Mesenchymal stem cell (in vitro differentiated cells and primary cell): ENCODE results near the gene MALT1.

Experiments
- DNase-seq: peaks from one replicate; pipeline ENCODE4 v3.0.0-alpha.2; 2013
- H2AFZ ChIP-seq: one replicate; pipeline ENCODE4 v1.6.1; 2013; ENCODE audit warnings: low read depth, mild to moderate bottlenecking, control low read depth, inconsistent platforms, low read length, moderate library complexity
- H2AK5ac ChIP-seq: 2 replicates; pipeline ENCODE4 v1.6.1; 2013; ENCODE audit warnings: low read length, moderate library complexity, mild to moderate bottlenecking, inconsistent platforms; ENCODE audit not compliant: severe bottlenecking
- H2BK120ac ChIP-seq: one replicate; pipeline ENCODE4 v1.6.1; 2013; ENCODE audit warnings: low read depth, mild to moderate bottlenecking, inconsistent platforms, low read length, moderate library complexity
- H2BK12ac ChIP-seq, 2 experiments: one replicate each; pipeline ENCODE4 v1.6.1; 2013; ENCODE audit warnings: inconsistent platforms in 2 of 2, low read length in 2 of 2, mild to moderate bottlenecking in 2 of 2, moderate library complexity in 2 of 2, control low read depth in 1 of 2
- H2BK15ac ChIP-seq: one replicate; pipeline ENCODE4 v1.6.1; 2013; ENCODE audit warnings: mild to moderate bottlenecking, low read depth, inconsistent platforms; ENCODE audit not compliant: poor library complexity, severe bottlenecking
- H2BK5ac ChIP-seq: 2 replicates; pipeline ENCODE4 v1.6.1; 2013; ENCODE audit warnings: low read depth, mild to moderate bottlenecking, low read length, control low read depth, inconsistent platforms; ENCODE audit not compliant: poor library complexity, severe bottlenecking
- H3K14ac ChIP-seq, 2 experiments: one replicate each; pipeline ENCODE4 v1.6.1; 2013; ENCODE audit warnings: inconsistent platforms in 2 of 2, low read length in 2 of 2, control low read depth in 1 of 2, mild to moderate bottlenecking in 1 of 2, moderate library complexity in 1 of 2
- H3K18ac ChIP-seq, 2 experiments: one replicate each; pipeline ENCODE4 v1.6.1; 2013; ENCODE audit warnings: inconsistent platforms in 2 of 2, low read length in 2 of 2, control low read depth in 1 of 2, low read depth in 1 of 2, mild to moderate bottlenecking in 1 of 2
- H3K23ac ChIP-seq, 2 experiments: one replicate each; pipeline ENCODE4 v1.6.1; 2013; ENCODE audit warnings: inconsistent platforms in 2 of 2, low read length in 2 of 2, mild to moderate bottlenecking in 2 of 2, moderate library complexity in 2 of 2, control low read depth in 1 of 2
- H3K27ac ChIP-seq: 2 replicates; pipeline ENCODE4 v1.5.1; 2013; ENCODE audit warnings: mild to moderate bottlenecking, moderate library complexity, low read length, control low read depth, inconsistent platforms; ENCODE audit not compliant: poor library complexity, severe bottlenecking
- H3K27me3 ChIP-seq, 2 experiments: 2 replicates each; pipeline versions ENCODE4 v1.6.1 to v1.7.0; 2013; ENCODE audit warnings: low read length in 2 of 2, mild to moderate bottlenecking in 2 of 2, moderate library complexity in 2 of 2, control low read depth in 1 of 2, inconsistent platforms in 1 of 2; ENCODE audit not compliant: control insufficient read depth in 1 of 2, insufficient read depth in 1 of 2
- H3K36me3 ChIP-seq, 2 experiments: 2 replicates each; pipeline versions ENCODE4 v1.6.1 to v1.7.0; 2013; ENCODE audit warnings: low read length in 2 of 2, control low read depth in 1 of 2, inconsistent platforms in 1 of 2, low read depth in 1 of 2, mild to moderate bottlenecking in 1 of 2; ENCODE audit not compliant: insufficient read depth in 2 of 2, control insufficient read depth in 1 of 2
- H3K4ac ChIP-seq, 2 experiments: one replicate each; pipeline ENCODE4 v1.6.1; 2013; ENCODE audit warnings: inconsistent platforms in 2 of 2, low read length in 2 of 2, mild to moderate bottlenecking in 2 of 2, moderate library complexity in 2 of 2, control low read depth in 1 of 2, low read depth in 1 of 2
- H3K4me1 ChIP-seq: 2 replicates; pipeline ENCODE4 v1.6.1; 2013; ENCODE audit warnings: low read depth, low read length, control low read depth; ENCODE audit not compliant: control insufficient read depth, insufficient read depth
- H3K4me2 ChIP-seq: 2 replicates; pipeline ENCODE4 v1.6.1; 2013; ENCODE audit warnings: low read length, mild to moderate bottlenecking, inconsistent platforms; ENCODE audit not compliant: poor library complexity, severe bottlenecking
- H3K4me3 ChIP-seq, 2 experiments: 2 replicates each; pipeline versions ENCODE4 v1.5.1 to v1.7.0; 2013; ENCODE audit warnings: low read length in 2 of 2, mild to moderate bottlenecking in 2 of 2, control low read depth in 1 of 2, low read depth in 1 of 2; ENCODE audit not compliant: insufficient read depth in 1 of 2
- H3K79me1 ChIP-seq: replicated peaks from 2 replicates; pipeline ENCODE4 v1.6.1; 2013; ENCODE audit warnings: mild to moderate bottlenecking, control low read depth, low read length, inconsistent platforms; ENCODE audit not compliant: poor library complexity, severe bottlenecking
- H3K9ac ChIP-seq: 2 replicates; pipeline ENCODE4 v1.7.0; 2013; ENCODE audit warnings: mild to moderate bottlenecking, low read length, moderate library complexity
- H3K9me3 ChIP-seq: 2 replicates; pipeline ENCODE4 v1.7.0; 2013; ENCODE audit warnings: mild to moderate bottlenecking, low read length; ENCODE audit not compliant: control insufficient read depth
- H4K8ac ChIP-seq: one replicate; pipeline ENCODE4 v1.6.1; 2013; ENCODE audit warnings: inconsistent platforms, mild to moderate bottlenecking, low read length, moderate library complexity
- H4K91ac ChIP-seq: one replicate; pipeline ENCODE4 v1.6.1; 2013; ENCODE audit warnings: mild to moderate bottlenecking, low read length, inconsistent platforms
- WGBS: methylation state at CpG from one replicate; pipeline ENCODE4 v1.1.7; 2013; ENCODE audit warnings: mixed read lengths; 5-methylcytosine and 5-hydroxymethylcytosine counted together

MALT1 gene

DNA sequence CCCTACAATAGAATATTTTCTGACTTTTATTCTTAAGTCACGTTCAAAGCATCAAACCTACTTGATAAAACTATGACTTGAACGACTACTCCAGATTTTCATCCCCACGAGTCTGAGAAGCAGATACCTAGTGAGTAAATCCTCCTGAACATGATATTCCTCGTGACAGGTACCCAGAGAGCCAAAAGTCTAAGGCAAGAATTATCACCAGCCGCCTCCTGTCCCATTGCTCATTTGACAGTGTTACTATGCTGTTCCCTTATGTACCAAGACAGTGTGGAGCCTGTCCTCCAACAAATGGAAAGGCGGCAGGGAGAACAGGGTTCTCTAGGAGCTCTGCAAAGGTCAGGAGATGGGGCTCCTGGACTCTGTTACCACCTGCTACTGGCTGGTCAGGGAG lies 34.1 kb upstream of the MALT1 start:
- H3K9ac ChIP-seq: no peak overlapping the region
- H3K79me1 ChIP-seq: no peaks in the 10 kb centered on the region

DNA sequence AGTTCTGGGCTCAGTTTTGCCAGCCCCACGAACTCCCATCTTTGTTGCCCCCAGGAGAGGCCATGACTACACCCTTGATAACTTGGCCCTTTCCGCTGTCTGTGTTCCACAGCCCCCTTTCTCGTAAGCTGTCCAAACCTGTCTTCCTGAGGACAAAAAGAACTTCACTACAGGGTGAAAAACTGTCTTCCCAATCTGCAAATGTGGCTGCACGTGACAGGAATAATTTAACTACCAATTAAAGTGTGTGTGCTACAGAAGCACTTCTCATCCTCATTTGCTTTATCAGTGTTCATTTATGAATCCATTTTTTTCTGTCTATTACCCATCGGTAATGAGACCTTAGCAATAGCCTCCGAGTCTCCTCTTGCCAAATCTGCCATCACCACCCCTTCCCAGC lies 33.3 kb upstream of the MALT1 start:
- Histone ChIP-seq H2BK5ac (no peak overlapping the region), H3K4me2 (no peak overlapping the region), H3K9ac (no peak overlapping the region), H3K36me3 (no peaks in the 10 kb centered on the region), H4K8ac (no peak overlapping the region), H3K4ac (peak overlapping the region in 1 of 2 experiments; percentile 58), H2BK120ac (peak overlapping the region; percentile 52), H3K14ac (no peak overlapping the region), H3K4me3 (no peak overlapping the region), H3K9me3 (no peaks in the 10 kb centered on the region), H3K79me1 (no peaks in the 10 kb centered on the region), H2BK12ac (peak overlapping the region; percentile 37 to 63), H2AK5ac (peak overlapping the region; percentile 97), H3K4me1 (peaks cover 16% of the 10 kb centered on the region), H3K27ac (peak overlapping the region; percentile 77), H2AFZ (no peak overlapping the region), H3K23ac (no peak overlapping the region), H3K27me3 (no peaks in the 10 kb centered on the region), H3K18ac (peak overlapping the region in 1 of 2 experiments; percentile 2), H4K91ac (no peak overlapping the region), H2BK15ac (peak overlapping the region; percentile 36)
- WGBS: 94% methylated on average over 6 of the region's 6 CpGs
- no peak for DNase-seq

More for the DNA sequence above, 34.1 kb upstream of the MALT1 start:
- H3K4me3 ChIP-seq: no peak overlapping the region
- H3K4me2 ChIP-seq: no peak overlapping the region
- WGBS: 93% methylated on average over 6 of the region's 6 CpGs
- no peak for DNase-seq
- H3K9me3 ChIP-seq: no peaks in the 10 kb centered on the region
- peak overlapping the region; percentile 5 for H2AK5ac ChIP-seq
- H3K14ac ChIP-seq: no peak overlapping the region
- H2BK120ac ChIP-seq: no peak overlapping the region
- H3K36me3 ChIP-seq: no peaks in the 10 kb centered on the region
- H3K4me1 ChIP-seq: peaks cover 16% of the 10 kb centered on the region
- no peak overlapping the region for H2AFZ ChIP-seq
- H2BK12ac ChIP-seq: no peak overlapping the region
- H3K27ac ChIP-seq: no peak overlapping the region
- H2BK15ac ChIP-seq: no peak overlapping the region
- no peak overlapping the region for H3K18ac ChIP-seq
- no peak overlapping the region for H4K91ac ChIP-seq
- H3K4ac ChIP-seq: no peak overlapping the region
- H2BK5ac ChIP-seq: no peak overlapping the region
- no peaks in the 10 kb centered on the region for H3K27me3 ChIP-seq
- no peak overlapping the region for H3K23ac ChIP-seq
- no peak overlapping the region for H4K8ac ChIP-seq

DNA sequence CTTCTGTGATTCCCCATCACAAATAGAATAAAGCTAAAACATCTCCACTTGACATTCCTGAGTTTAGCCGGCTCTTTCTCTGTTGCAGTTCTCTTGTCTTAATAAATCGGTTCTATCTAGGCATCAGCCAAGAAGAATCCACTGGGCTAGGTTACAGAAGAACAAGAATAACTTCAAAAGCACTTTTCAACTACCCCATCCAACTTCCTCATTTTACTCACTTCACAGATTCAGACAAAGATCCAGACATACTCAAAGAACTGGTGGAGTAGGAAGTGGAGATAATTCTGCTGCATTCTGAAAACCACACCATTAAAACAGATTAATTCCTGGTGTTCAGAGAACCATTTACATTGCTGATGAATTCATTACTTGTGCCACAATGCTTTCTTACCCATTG lies 32.8 kb upstream of the MALT1 start:
- H2AFZ ChIP-seq: no peak overlapping the region
- DNase-seq: no peak
- H2BK5ac ChIP-seq: no peak overlapping the region
- H3K18ac ChIP-seq: no peak overlapping the region
- peak overlapping the region in 1 of 2 experiments; percentile 58 for H3K4ac ChIP-seq
- WGBS: 76% methylated on average over 2 of the region's 2 CpGs
- peaks cover 16% of the 10 kb centered on the region for H3K4me1 ChIP-seq
- H3K4me3 ChIP-seq: no peak overlapping the region
- no peaks in the 10 kb centered on the region for H3K36me3 ChIP-seq
- H3K27ac ChIP-seq: peak overlapping the region; percentile 77
- no peaks in the 10 kb centered on the region for H3K27me3 ChIP-seq
- no peak overlapping the region for H2BK12ac ChIP-seq
- H2AK5ac ChIP-seq: peak overlapping the region; percentile 97
- no peaks in the 10 kb centered on the region for H3K79me1 ChIP-seq
- H2BK120ac ChIP-seq: no peak overlapping the region
- no peak overlapping the region for H3K23ac ChIP-seq
- H2BK15ac ChIP-seq: no peak overlapping the region
- H4K8ac ChIP-seq: no peak overlapping the region
- H3K4me2 ChIP-seq: no peak overlapping the region
- no peak overlapping the region for H4K91ac ChIP-seq
- no peak overlapping the region for H3K9ac ChIP-seq
- H3K14ac ChIP-seq: no peak overlapping the region
- peaks cover 3% of the 10 kb centered on the region for H3K9me3 ChIP-seq

DNA sequence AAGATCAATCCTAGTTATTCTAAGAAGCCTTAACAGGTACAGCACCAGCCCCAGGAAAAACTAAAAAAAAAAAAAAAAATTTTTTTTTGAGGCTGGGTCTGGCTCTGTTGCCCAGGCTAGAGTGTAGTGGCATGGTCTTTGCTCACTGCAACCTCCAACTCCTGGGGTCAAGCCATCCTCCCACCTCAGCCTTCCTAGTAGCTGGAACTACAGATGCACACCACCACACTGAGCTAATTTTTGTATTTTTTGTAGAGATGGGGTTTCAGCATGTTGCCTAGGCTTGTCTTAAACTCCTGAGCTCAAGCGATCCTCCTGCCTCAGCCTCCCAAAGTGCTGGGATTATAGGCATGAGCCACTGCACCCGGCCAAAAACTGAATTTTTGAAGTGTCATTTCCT lies 32.0 kb upstream of the MALT1 start:
- H3K23ac ChIP-seq: no peak overlapping the region
- H2BK5ac ChIP-seq: no peak overlapping the region
- peaks cover 15% of the 10 kb centered on the region for H3K4me1 ChIP-seq
- H2BK120ac ChIP-seq: no peak overlapping the region
- H4K8ac ChIP-seq: no peak overlapping the region
- no peak overlapping the region for H3K4me2 ChIP-seq
- H3K9me3 ChIP-seq: peaks cover 7% of the 10 kb centered on the region
- H3K18ac ChIP-seq: peak overlapping the region in 1 of 2 experiments; percentile 49
- H2BK12ac ChIP-seq: peak overlapping the region in 1 of 2 experiments; percentile 54
- 70% methylated on average over 2 of the region's 2 CpGs for WGBS
- H2BK15ac ChIP-seq: no peak overlapping the region
- peak overlapping the region; percentile 53 for H3K27ac ChIP-seq
- no peak overlapping the region for H3K4me3 ChIP-seq
- peak overlapping the region; percentile 35 for H2AK5ac ChIP-seq
- H3K9ac ChIP-seq: no peak overlapping the region
- H3K14ac ChIP-seq: no peak overlapping the region
- no peaks in the 10 kb centered on the region for H3K79me1 ChIP-seq
- no peak overlapping the region for H2AFZ ChIP-seq
- H3K36me3 ChIP-seq: no peaks in the 10 kb centered on the region
- peak overlapping the region in 1 of 2 experiments; percentile 79 for H3K4ac ChIP-seq
- no peaks in the 10 kb centered on the region for H3K27me3 ChIP-seq
- no peak for DNase-seq
- H4K91ac ChIP-seq: no peak overlapping the region
